MM.1S (cell line): ENCODE results near the gene SRF.
A peak's percentile ranks its signal among the peaks of the same experiment; 100 is the strongest.

ENCODE experiments used
- DNase-seq: peaks from one replicate; pipeline ENCODE4 v3.0.0-alpha.2; 2015
- H2AFZ ChIP-seq: fragments of 300-600 bp; sonication (generic); 2 replicates; pipeline ENCODE4 v1.6.0; 2016; ENCODE audit warnings: antibody characterized with exemption, low read length
- H3F3A ChIP-seq: fragments of 300-600 bp; sonication (generic); 2 replicates; pipeline ENCODE4 v1.6.1; 2016; ENCODE audit warnings: mild to moderate bottlenecking, antibody characterized with exemption, low read length, moderate library complexity, mixed read lengths; ENCODE audit not compliant: insufficient read depth
- H3K27ac ChIP-seq: fragments of 300-600 bp; sonication (generic); 2 replicates; pipeline ENCODE4 v1.5.1; 2016; ENCODE audit warnings: mild to moderate bottlenecking, low read length
- H3K27me3 ChIP-seq: fragments of 300-600 bp; sonication (generic); replicated peaks from 2 replicates; pipeline ENCODE4 v1.6.0; 2016; ENCODE audit warnings: low read length; ENCODE audit not compliant: insufficient read depth
- H3K36me3 ChIP-seq: fragments of 300-600 bp; sonication (generic); replicated peaks from 2 replicates; pipeline ENCODE4 v1.6.1; 2016; ENCODE audit warnings: mild to moderate bottlenecking, low read length, mixed read lengths; ENCODE audit not compliant: insufficient read depth
- H3K4me1 ChIP-seq: fragments of 300-600 bp; sonication (generic); 2 replicates; pipeline ENCODE4 v1.6.1; 2016; ENCODE audit warnings: low read length, mixed read lengths
- H3K4me2 ChIP-seq: fragments of 300-600 bp; sonication (generic); 2 replicates; pipeline ENCODE4 v1.6.0; 2016; ENCODE audit warnings: low read depth, low read length
- H3K4me3 ChIP-seq: fragments of 300-600 bp; sonication (generic); 2 replicates; pipeline ENCODE4 v1.5.1; 2016; ENCODE audit warnings: low read length, mixed read lengths
- H3K79me2 ChIP-seq: fragments of 300-600 bp; sonication (generic); 2 replicates; pipeline ENCODE4 v1.6.1; 2016; ENCODE audit warnings: mixed run types, low read length, mixed read lengths
- H3K9ac ChIP-seq: fragments of 300-600 bp; sonication (generic); 2 replicates; pipeline ENCODE4 v1.6.1; 2016; ENCODE audit warnings: low read length, mixed read lengths
- H3K9me2 ChIP-seq: fragments of 300-600 bp; sonication (generic); replicated peaks from 2 replicates; pipeline ENCODE4 v1.6.1; 2016; ENCODE audit warnings: mild to moderate bottlenecking, low read length, mixed read lengths; ENCODE audit not compliant: insufficient read depth
- H3K9me3 ChIP-seq: fragments of 300-600 bp; sonication (generic); replicated peaks from 2 replicates; pipeline ENCODE4 v1.6.1; 2016; ENCODE audit warnings: mild to moderate bottlenecking, low read length, mixed read lengths; ENCODE audit not compliant: insufficient read depth
- H4K20me1 ChIP-seq: fragments of 300-600 bp; sonication (generic); 2 replicates; pipeline ENCODE4 v1.6.1; 2016; ENCODE audit warnings: mild to moderate bottlenecking, low read length, moderate library complexity, mixed read lengths; ENCODE audit not compliant: insufficient read depth
- EZH2 ChIP-seq: fragments of 300-600 bp; sonication (generic); optimal IDR thresholded peaks from 2 replicates; pipeline ENCODE3; 2017; ENCODE audit warnings: low read depth, mild to moderate bottlenecking, antibody characterized with exemption, low read length, mixed read lengths
- EZH2phosphoT487 ChIP-seq: fragments of 300-600 bp; sonication (generic); IDR thresholded peaks from 2 replicates; pipeline ENCODE4 v1.6.1; 2018; ENCODE audit warnings: antibody characterized with exemption, low read length
- TF ChIP-seq, protein P1 (sequence below): fragments of 300-600 bp; sonication (generic); IDR thresholded peaks from 2 replicates; pipeline ENCODE4 v1.5.1; 2016; ENCODE audit warnings: antibody characterized with exemption, low read length, mixed read lengths

SRF gene

GRCh38 chr6:43141644-43142043, 29.4 kb upstream of the SRF start:
- Histone ChIP-seq H3K79me2 (no peaks in the 10 kb centered on the region), H2AFZ (no peak overlapping the region), H3K27me3 (no peaks in the 10 kb centered on the region), H4K20me1 (no peaks in the 10 kb centered on the region), H3K9me3 (no peaks in the 10 kb centered on the region), H3F3A (no peaks in the 10 kb centered on the region), H3K4me3 (no peak overlapping the region), H3K9ac (no peak overlapping the region), H3K9me2 (no peaks in the 10 kb centered on the region), H3K4me1 (0 out of 2 replicates have a peak, but pooled peaks cover 4% of the 10 kb centered on the region), H3K27ac (no peak overlapping the region), H3K4me2 (no peak overlapping the region), H3K36me3 (no peaks in the 10 kb centered on the region)
- DNase-seq: no peak
- TF ChIP-seq, protein P1, sequence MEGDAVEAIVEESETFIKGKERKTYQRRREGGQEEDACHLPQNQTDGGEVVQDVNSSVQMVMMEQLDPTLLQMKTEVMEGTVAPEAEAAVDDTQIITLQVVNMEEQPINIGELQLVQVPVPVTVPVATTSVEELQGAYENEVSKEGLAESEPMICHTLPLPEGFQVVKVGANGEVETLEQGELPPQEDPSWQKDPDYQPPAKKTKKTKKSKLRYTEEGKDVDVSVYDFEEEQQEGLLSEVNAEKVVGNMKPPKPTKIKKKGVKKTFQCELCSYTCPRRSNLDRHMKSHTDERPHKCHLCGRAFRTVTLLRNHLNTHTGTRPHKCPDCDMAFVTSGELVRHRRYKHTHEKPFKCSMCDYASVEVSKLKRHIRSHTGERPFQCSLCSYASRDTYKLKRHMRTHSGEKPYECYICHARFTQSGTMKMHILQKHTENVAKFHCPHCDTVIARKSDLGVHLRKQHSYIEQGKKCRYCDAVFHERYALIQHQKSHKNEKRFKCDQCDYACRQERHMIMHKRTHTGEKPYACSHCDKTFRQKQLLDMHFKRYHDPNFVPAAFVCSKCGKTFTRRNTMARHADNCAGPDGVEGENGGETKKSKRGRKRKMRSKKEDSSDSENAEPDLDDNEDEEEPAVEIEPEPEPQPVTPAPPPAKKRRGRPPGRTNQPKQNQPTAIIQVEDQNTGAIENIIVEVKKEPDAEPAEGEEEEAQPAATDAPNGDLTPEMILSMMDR: no peak
- TF ChIP-seq EZH2phosphoT487: no peak
- TF ChIP-seq EZH2: no peak

DNA sequence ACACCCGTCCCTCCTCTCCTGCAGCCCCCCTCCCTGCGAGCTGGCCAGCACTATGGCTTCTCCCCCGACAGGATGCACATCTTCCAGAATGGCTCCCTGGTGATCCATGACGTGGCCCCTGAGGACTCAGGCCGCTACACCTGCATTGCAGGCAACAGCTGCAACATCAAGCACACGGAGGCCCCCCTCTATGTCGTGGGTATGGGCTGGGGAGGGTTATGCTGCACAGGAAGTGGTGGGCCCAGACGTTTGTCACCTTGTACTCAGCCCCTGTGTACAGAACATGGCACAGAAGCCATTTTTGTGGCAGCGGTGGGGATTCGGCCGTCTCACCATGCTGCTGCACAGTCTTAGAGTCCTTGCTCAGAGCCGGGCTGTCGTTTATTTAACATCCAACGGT, 29.0 kb upstream of the SRF start:
- no peaks in the 10 kb centered on the region for H4K20me1 ChIP-seq
- no peak overlapping the region for H3K4me2 ChIP-seq
- no peaks in the 10 kb centered on the region for H3K9me3 ChIP-seq
- H3K9me2 ChIP-seq: no peaks in the 10 kb centered on the region
- H3K36me3 ChIP-seq: no peaks in the 10 kb centered on the region
- H3K4me1 ChIP-seq: 0 out of 2 replicates have a peak, but pooled peaks cover 4% of the 10 kb centered on the region
- no peak overlapping the region for H3K27ac ChIP-seq
- TF ChIP-seq EZH2: no peak
- no peak overlapping the region for H3K4me3 ChIP-seq
- no peaks in the 10 kb centered on the region for H3F3A ChIP-seq
- no peaks in the 10 kb centered on the region for H3K27me3 ChIP-seq
- H2AFZ ChIP-seq: no peak overlapping the region
- no peak for DNase-seq
- no peak overlapping the region for H3K9ac ChIP-seq
- no peaks in the 10 kb centered on the region for H3K79me2 ChIP-seq

GRCh38 chr6:43143235-43144128, 27.6 kb upstream of the SRF start:
- H3K79me2 ChIP-seq: no peaks in the 10 kb centered on the region
- H3K36me3 ChIP-seq: no peaks in the 10 kb centered on the region
- no peaks in the 10 kb centered on the region for H4K20me1 ChIP-seq
- H3K4me3 ChIP-seq: no peak overlapping the region
- no peaks in the 10 kb centered on the region for H3K9me2 ChIP-seq
- peak; percentile 53 for DNase-seq
- H3K27me3 ChIP-seq: no peaks in the 10 kb centered on the region
- 0 out of 2 replicates have a peak, but pooled peaks cover 4% of the 10 kb centered on the region for H3K4me1 ChIP-seq
- H3F3A ChIP-seq: no peaks in the 10 kb centered on the region
- H3K4me2 ChIP-seq: peak overlapping the region; percentile 41; the same call in 1 of the 2 replicates
- peak overlapping the region; percentile 68 for H2AFZ ChIP-seq
- H3K27ac ChIP-seq: no peak overlapping the region
- no peak for TF ChIP-seq EZH2phosphoT487
- TF ChIP-seq, protein P1: peak; percentile 83
- H3K9ac ChIP-seq: no peak overlapping the region
- H3K9me3 ChIP-seq: no peaks in the 10 kb centered on the region

GRCh38 chr6:43144879-43145278, 26.2 kb upstream of the SRF start:
- DNase-seq: no peak

More at GRCh38 chr6:43144879-43145278, 26.2 kb upstream of the SRF start:
- Histone ChIP-seq H3K4me2 (no peak overlapping the region), H3K9me3 (no peaks in the 10 kb centered on the region), H3K36me3 (no peaks in the 10 kb centered on the region), H3K4me3 (no peak overlapping the region), H2AFZ (no peak overlapping the region), H3K79me2 (no peaks in the 10 kb centered on the region), H3K9ac (no peak overlapping the region), H3K4me1 (0 out of 2 replicates have a peak, but pooled peaks cover 4% of the 10 kb centered on the region), H3K9me2 (no peaks in the 10 kb centered on the region), H3F3A (no peaks in the 10 kb centered on the region), H3K27ac (no peak overlapping the region), H4K20me1 (no peaks in the 10 kb centered on the region), H3K27me3 (no peaks in the 10 kb centered on the region)
- TF ChIP-seq, protein P1: no peak
- TF ChIP-seq EZH2 (no peak), EZH2phosphoT487 (no peak)
